ENCODE results near the gene INAFM1. TPM values are rescaled to one million over a fixed set of nuclear protein-coding genes. Genes with fewer than 3 reads are reported as not detected.

The INAFM1 gene
- polyA plus RNA-seq, 1 of the 3 experiments (the other 2 are of a cell fraction) = 5.5 TPM

DNA sequence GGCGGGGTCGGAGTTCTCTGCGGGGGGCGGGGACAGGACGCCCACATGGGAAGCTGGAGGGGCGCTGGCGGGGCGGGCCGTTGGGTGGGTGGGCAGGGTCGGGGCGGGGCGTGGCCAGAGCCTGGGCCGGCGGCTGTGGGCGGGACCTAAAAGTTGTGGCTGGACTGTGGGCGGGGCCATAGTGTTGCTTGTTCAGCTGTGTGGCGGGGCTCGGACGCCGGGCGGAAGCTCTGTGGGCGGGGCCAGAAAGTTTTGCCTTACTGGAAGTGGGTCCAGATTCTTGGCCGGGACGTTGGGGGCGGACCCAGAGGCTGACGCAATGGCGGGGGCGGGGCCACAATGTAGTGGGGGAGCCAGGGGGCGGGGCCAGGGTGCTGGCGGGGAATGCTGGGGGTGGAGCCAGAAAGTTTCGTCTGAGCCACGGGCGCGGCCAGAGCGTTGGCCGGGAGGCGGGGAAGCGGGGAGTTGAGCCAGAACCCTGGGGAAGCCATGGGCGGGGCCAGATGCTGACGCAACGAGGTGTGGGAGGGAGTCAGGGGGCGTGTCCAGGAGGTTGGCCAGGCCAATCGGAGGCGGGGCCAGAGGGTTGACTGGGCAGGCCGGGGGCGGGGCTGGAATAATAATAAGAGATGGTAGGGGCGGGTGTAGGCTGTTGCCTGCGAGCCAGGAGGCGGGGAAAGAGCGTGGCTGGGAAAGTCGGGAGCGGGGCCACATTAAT lies 17.8 kb upstream of the INAFM1 start:
- H3K4me1 ChIP-seq (ENCODE audit: control insufficient read depth in 1 of 2, insufficient read depth in 2 of 2, low read depth in 1 of 2, low read length in 1 of 2) = peaks cover 9 to 13% of the 10 kb centered on the region in 2 experiments; a peak in 2 of 4 replicates
- DNase-seq = peak; percentile 97
- peak overlapping the region; percentile 88; the same call in 1 of the 2 replicates for H3K4me2 ChIP-seq
- peak overlapping the region; percentile 69 to 72 for H3K4me3 ChIP-seq (ENCODE audit: low read depth in 2 of 2, low read length in 1 of 2)
- POLR2A ChIA-PET = interaction anchor here (0.6 to 2.6 kb wide), 12 partner anchors 10 to 625 kb away, joined by 3 to 18 read pairs (median 4); partner anchors contain the start of genes AP2S1, INAFM1 and ZC3H4
- H3K79me2 ChIP-seq (ENCODE audit: insufficient read depth) = peaks cover 37% of the 10 kb centered on the region
- no peaks in the 10 kb centered on the region for H3K9me2 ChIP-seq
- 2% methylated on average over 36 of the region's 52 CpGs for WGBS (ENCODE audit: low lambda C conversion rate)
- H2AFZ ChIP-seq (ENCODE audit: low read depth) = no peak overlapping the region; the same call in 1 of the 2 replicates
- no peaks in the 10 kb centered on the region; the same call in 1 of the 2 replicates for H4K20me1 ChIP-seq (ENCODE audit: insufficient read depth)
- H3F3A ChIP-seq (replicated peaks; ENCODE audit: insufficient read depth) = peaks cover 16% of the 10 kb centered on the region
- peaks cover 27 to 29% of the 10 kb centered on the region in 2 experiments for H3K36me3 ChIP-seq (replicated peaks in 1 of 2; ENCODE audit: control insufficient read depth in 1 of 2, insufficient read depth in 2 of 2, low read length in 1 of 2)
- no peaks in the 10 kb centered on the region for H3K9me3 ChIP-seq
- H3K9ac ChIP-seq = peak overlapping the region; percentile 73
- CTCF ChIA-PET = interaction anchor here (0.7 to 6.4 kb wide), 6 partner anchors 9 to 107 kb away, joined by 3 to 51 read pairs (median 4); no protein-coding TSS in a partner anchor
- H3K27ac ChIP-seq (ENCODE audit: low read depth in 2 of 2, low read length in 1 of 2) = peak overlapping the region; percentile 94
- no peaks in the 10 kb centered on the region for H3K27me3 ChIP-seq (ENCODE audit: insufficient read depth)
- TF ChIP-seq, protein P1, sequence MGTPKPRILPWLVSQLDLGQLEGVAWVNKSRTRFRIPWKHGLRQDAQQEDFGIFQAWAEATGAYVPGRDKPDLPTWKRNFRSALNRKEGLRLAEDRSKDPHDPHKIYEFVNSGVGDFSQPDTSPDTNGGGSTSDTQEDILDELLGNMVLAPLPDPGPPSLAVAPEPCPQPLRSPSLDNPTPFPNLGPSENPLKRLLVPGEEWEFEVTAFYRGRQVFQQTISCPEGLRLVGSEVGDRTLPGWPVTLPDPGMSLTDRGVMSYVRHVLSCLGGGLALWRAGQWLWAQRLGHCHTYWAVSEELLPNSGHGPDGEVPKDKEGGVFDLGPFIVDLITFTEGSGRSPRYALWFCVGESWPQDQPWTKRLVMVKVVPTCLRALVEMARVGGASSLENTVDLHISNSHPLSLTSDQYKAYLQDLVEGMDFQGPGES (IDR thresholded peaks at IDR 0.05; ENCODE audit: low read depth, low read length) = no peak
- no peak for TF ChIP-seq FOXJ3 (CRISPR knock-in tag; IDR thresholded peaks at IDR 0.05)
- TF ChIP-seq GABPA (IDR thresholded peaks at IDR 0.05; ENCODE audit: low read depth) = no peak
- no peak for TF ChIP-seq RXRA (IDR thresholded peaks at IDR 0.05; ENCODE audit: borderline replicate concordance, low read depth)
- TF ChIP-seq SMC3 (IDR thresholded peaks at IDR 0.05; ENCODE audit: low read depth, low read length) = no peak
- TF ChIP-seq, protein P2, sequence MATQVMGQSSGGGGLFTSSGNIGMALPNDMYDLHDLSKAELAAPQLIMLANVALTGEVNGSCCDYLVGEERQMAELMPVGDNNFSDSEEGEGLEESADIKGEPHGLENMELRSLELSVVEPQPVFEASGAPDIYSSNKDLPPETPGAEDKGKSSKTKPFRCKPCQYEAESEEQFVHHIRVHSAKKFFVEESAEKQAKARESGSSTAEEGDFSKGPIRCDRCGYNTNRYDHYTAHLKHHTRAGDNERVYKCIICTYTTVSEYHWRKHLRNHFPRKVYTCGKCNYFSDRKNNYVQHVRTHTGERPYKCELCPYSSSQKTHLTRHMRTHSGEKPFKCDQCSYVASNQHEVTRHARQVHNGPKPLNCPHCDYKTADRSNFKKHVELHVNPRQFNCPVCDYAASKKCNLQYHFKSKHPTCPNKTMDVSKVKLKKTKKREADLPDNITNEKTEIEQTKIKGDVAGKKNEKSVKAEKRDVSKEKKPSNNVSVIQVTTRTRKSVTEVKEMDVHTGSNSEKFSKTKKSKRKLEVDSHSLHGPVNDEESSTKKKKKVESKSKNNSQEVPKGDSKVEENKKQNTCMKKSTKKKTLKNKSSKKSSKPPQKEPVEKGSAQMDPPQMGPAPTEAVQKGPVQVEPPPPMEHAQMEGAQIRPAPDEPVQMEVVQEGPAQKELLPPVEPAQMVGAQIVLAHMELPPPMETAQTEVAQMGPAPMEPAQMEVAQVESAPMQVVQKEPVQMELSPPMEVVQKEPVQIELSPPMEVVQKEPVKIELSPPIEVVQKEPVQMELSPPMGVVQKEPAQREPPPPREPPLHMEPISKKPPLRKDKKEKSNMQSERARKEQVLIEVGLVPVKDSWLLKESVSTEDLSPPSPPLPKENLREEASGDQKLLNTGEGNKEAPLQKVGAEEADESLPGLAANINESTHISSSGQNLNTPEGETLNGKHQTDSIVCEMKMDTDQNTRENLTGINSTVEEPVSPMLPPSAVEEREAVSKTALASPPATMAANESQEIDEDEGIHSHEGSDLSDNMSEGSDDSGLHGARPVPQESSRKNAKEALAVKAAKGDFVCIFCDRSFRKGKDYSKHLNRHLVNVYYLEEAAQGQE (IDR thresholded peaks at IDR 0.05; ENCODE audit: low read depth, low read length) = no peak
- TF ChIP-seq RAD21 (IDR thresholded peaks at IDR 0.05; ENCODE audit: low read length) = no peak
- no peak for TF ChIP-seq GATA2 (CRISPR knock-in tag; IDR thresholded peaks at IDR 0.05)
- TF ChIP-seq JUND (IDR thresholded peaks at IDR 0.05) = no peak
- TF ChIP-seq TEAD4 (IDR thresholded peaks at IDR 0.05; ENCODE audit: borderline replicate concordance, insufficient read depth) = no peak
- TF ChIP-seq POLR2AphosphoS5 (IDR thresholded peaks at IDR 0.05; ENCODE audit: low read depth, low read length) = no peak
- TF ChIP-seq, protein P3, sequence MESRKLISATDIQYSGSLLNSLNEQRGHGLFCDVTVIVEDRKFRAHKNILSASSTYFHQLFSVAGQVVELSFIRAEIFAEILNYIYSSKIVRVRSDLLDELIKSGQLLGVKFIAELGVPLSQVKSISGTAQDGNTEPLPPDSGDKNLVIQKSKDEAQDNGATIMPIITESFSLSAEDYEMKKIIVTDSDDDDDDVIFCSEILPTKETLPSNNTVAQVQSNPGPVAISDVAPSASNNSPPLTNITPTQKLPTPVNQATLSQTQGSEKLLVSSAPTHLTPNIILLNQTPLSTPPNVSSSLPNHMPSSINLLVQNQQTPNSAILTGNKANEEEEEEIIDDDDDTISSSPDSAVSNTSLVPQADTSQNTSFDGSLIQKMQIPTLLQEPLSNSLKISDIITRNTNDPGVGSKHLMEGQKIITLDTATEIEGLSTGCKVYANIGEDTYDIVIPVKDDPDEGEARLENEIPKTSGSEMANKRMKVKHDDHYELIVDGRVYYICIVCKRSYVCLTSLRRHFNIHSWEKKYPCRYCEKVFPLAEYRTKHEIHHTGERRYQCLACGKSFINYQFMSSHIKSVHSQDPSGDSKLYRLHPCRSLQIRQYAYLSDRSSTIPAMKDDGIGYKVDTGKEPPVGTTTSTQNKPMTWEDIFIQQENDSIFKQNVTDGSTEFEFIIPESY (IDR thresholded peaks at IDR 0.05; ENCODE audit: borderline replicate concordance, low read depth) = no peak
- TF ChIP-seq EP300 (IDR thresholded peaks at IDR 0.05; ENCODE audit: borderline replicate concordance in 1 of 2, low read depth in 1 of 2, low read length in 1 of 2) = no peak
- TF ChIP-seq YY1 (IDR thresholded peaks at IDR 0.05; ENCODE audit: low read depth) = no peak
- TF ChIP-seq FOXM1 (IDR thresholded peaks at IDR 0.05; ENCODE audit: low read depth) = no peak
- TF ChIP-seq EZH2phosphoT487 (IDR thresholded peaks at IDR 0.05; ENCODE audit: borderline replicate concordance, low read depth) = no peak
- no peak for TF ChIP-seq MEF2A (IDR thresholded peaks at IDR 0.05; ENCODE audit: borderline replicate concordance, low read depth)
- TF ChIP-seq, protein P4, sequence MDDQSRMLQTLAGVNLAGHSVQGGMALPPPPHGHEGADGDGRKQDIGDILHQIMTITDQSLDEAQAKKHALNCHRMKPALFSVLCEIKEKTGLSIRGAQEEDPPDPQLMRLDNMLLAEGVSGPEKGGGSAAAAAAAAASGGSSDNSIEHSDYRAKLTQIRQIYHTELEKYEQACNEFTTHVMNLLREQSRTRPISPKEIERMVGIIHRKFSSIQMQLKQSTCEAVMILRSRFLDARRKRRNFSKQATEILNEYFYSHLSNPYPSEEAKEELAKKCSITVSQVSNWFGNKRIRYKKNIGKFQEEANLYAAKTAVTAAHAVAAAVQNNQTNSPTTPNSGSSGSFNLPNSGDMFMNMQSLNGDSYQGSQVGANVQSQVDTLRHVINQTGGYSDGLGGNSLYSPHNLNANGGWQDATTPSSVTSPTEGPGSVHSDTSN (IDR thresholded peaks at IDR 0.05) = peak; percentile 14
- TF ChIP-seq RCOR1 (IDR thresholded peaks at IDR 0.05; ENCODE audit: low read length) = no peak; the same call in 1 of the 2 replicates
- no peak for TF ChIP-seq NRF1 (IDR thresholded peaks at IDR 0.05; ENCODE audit: low read depth, low read length)
- TF ChIP-seq, protein P5, sequence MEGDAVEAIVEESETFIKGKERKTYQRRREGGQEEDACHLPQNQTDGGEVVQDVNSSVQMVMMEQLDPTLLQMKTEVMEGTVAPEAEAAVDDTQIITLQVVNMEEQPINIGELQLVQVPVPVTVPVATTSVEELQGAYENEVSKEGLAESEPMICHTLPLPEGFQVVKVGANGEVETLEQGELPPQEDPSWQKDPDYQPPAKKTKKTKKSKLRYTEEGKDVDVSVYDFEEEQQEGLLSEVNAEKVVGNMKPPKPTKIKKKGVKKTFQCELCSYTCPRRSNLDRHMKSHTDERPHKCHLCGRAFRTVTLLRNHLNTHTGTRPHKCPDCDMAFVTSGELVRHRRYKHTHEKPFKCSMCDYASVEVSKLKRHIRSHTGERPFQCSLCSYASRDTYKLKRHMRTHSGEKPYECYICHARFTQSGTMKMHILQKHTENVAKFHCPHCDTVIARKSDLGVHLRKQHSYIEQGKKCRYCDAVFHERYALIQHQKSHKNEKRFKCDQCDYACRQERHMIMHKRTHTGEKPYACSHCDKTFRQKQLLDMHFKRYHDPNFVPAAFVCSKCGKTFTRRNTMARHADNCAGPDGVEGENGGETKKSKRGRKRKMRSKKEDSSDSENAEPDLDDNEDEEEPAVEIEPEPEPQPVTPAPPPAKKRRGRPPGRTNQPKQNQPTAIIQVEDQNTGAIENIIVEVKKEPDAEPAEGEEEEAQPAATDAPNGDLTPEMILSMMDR (IDR thresholded peaks at IDR 0.05) = no peak
